Lung (tissue), 16 donors: ENCODE measurements around the gene FHL5. TPM values are rescaled to one million over a fixed set of nuclear protein-coding genes. Genes with fewer than 3 reads are reported as not detected.

ENCODE experiments used
- ATAC-seq: fragments of 200-7000 bp; cut with Tn5 transposase; one replicate; pipeline ENCODE4 v1.9.1; 2020; ENCODE audit warnings: moderate number of reproducible peaks; ENCODE audit not compliant: insufficient read depth, low FRiP score
- DNase-seq, 3 donors: peaks; one replicate each; pipeline ENCODE4 v3.0.0-alpha.2; 2013 to 2017
- H3K27ac ChIP-seq, 2 donors: one replicate each; pipeline ENCODE4 v1.5.1; 2013; ENCODE audit warnings: mild to moderate bottlenecking in 2 of 2, moderate library complexity in 2 of 2, control low read depth in 1 of 2, inconsistent platforms in 1 of 2, low read depth in 1 of 2, low read length in 1 of 2
- H3K27me3 ChIP-seq, 3 donors: one replicate each; pipeline ENCODE4 v1.5.1; 2013; ENCODE audit warnings: low read length in 2 of 3; ENCODE audit not compliant: control insufficient read depth in 3 of 3, insufficient read depth in 3 of 3
- H3K36me3 ChIP-seq, 4 donors: one replicate each; pipeline ENCODE4 v1.5.1; 2013; ENCODE audit warnings: low read length in 4 of 4, mild to moderate bottlenecking in 1 of 4, moderate library complexity in 1 of 4; ENCODE audit not compliant: control insufficient read depth in 4 of 4, insufficient read depth in 4 of 4
- H3K4me1 ChIP-seq, 5 donors: one replicate each; pipeline ENCODE4 v1.5.1; 2013; ENCODE audit warnings: low read length in 5 of 5, mild to moderate bottlenecking in 2 of 5, moderate library complexity in 1 of 5; ENCODE audit not compliant: control insufficient read depth in 5 of 5, insufficient read depth in 5 of 5
- H3K4me3 ChIP-seq: one replicate; pipeline ENCODE4 v1.5.1; 2013; ENCODE audit warnings: mild to moderate bottlenecking, control low read depth, moderate library complexity
- H3K9ac ChIP-seq, 2 donors: one replicate each; pipeline ENCODE4 v1.5.1; 2013; ENCODE audit warnings: low read length in 2 of 2, control low read depth in 1 of 2; ENCODE audit not compliant: insufficient read depth in 1 of 2
- H3K9me3 ChIP-seq, 4 donors: one replicate each; pipeline ENCODE4 v1.5.1; 2013; ENCODE audit warnings: low read length in 3 of 4, mild to moderate bottlenecking in 1 of 4, moderate library complexity in 1 of 4; ENCODE audit not compliant: control insufficient read depth in 4 of 4, insufficient read depth in 3 of 4
- WGBS, 2 donors: extraction: QIAGEN DNeasy Blood & Tissue Kit; methylation state at CpG; one replicate each; pipeline ENCODE4 v1.1.7; 2013; 5-methylcytosine and 5-hydroxymethylcytosine counted together
- long read RNA-seq, 5 donors: transcript quantifications; one replicate each; lab custom pipeline, GENCODE V29; 2026
- polyA plus RNA-seq, 2 donors: library from polyadenylated mRNA; stranded (reverse); fragments of 200-250 nt; gene quantifications; one replicate each; pipeline ENCODE4 v1.2.1, GENCODE V29; 2013
- total RNA-seq, 2 donors: library from RNA; depleted of rRNA in 1 of 2; stranded (reverse); fragments of >200 nt in 1 of 2; gene quantifications; one replicate each; pipeline ENCODE4 v1.2.1, GENCODE V29; 2014 to 2021
- TF ChIP-seq, protein P1 (sequence below): IDR thresholded peaks from 2 replicates; pipeline ENCODE4 v1.5.1; 2012; ENCODE audit warnings: mild to moderate bottlenecking; ENCODE audit errors: control extremely low read depth, extremely low read depth
- donor health status: control.
- donor health status: control.
- donor health status: Bipolar disorder and iron deficiency.
- donor health status: healthy.
- donor health status: DM: yes; HTN: yes; CAD: no.

FHL5 gene, protein sequence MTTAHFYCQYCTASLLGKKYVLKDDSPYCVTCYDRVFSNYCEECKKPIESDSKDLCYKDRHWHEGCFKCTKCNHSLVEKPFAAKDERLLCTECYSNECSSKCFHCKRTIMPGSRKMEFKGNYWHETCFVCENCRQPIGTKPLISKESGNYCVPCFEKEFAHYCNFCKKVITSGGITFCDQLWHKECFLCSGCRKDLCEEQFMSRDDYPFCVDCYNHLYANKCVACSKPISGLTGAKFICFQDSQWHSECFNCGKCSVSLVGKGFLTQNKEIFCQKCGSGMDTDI
- total RNA-seq (10 to 100 TPM; 10.5 to 15.0 TPM), polyA plus RNA-seq (1 to 10 TPM; 5.4 to 6.3 TPM)
- long read RNA-seq, donor 1, result 0 reads
- long read RNA-seq, donor 2, result 0 reads
- long read RNA-seq, donor 3, result 0 reads
- long read RNA-seq, donor 4, result 0 reads
- long read RNA-seq, donor 5, result 0 reads

DNA sequence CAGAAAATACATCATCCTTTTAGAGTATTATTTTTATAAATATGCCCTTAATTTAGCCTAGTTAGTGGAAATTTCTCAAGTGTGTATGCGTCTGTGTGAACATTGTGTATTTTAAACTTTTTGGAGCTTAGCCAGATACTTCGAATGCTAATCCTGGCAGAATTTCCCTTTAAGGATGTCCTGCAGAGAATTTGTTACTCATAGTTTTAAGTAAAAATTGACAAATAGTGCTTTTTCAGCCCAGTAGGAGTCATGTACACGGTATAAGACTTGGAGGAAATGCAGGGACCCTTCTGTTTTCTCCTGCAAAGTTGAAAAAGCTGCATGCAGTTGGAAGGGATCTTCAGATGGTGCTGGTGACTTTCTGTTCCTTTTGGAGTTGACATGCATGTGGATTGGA lies at the start of gene FHL5:
TSS of gene FHL5 (plus strand) at position 243 of the 400 bp plus-strand sequence. CDS start 40,486 bp downstream, outside the sequence.
- ATAC-seq, result no peak
- no peak within 1 kb of the TSS for H3K9ac ChIP-seq
- no peaks in the 10 kb centered on the region for H3K9me3 ChIP-seq
- TF ChIP-seq, protein P1, sequence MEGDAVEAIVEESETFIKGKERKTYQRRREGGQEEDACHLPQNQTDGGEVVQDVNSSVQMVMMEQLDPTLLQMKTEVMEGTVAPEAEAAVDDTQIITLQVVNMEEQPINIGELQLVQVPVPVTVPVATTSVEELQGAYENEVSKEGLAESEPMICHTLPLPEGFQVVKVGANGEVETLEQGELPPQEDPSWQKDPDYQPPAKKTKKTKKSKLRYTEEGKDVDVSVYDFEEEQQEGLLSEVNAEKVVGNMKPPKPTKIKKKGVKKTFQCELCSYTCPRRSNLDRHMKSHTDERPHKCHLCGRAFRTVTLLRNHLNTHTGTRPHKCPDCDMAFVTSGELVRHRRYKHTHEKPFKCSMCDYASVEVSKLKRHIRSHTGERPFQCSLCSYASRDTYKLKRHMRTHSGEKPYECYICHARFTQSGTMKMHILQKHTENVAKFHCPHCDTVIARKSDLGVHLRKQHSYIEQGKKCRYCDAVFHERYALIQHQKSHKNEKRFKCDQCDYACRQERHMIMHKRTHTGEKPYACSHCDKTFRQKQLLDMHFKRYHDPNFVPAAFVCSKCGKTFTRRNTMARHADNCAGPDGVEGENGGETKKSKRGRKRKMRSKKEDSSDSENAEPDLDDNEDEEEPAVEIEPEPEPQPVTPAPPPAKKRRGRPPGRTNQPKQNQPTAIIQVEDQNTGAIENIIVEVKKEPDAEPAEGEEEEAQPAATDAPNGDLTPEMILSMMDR, result no peak
- no peaks in the 10 kb centered on the region for H3K27me3 ChIP-seq
- DNase-seq, result peak in 2 of 3 donors; percentile 4 to 19
- H3K4me1 ChIP-seq, result no peaks in the 10 kb centered on the region
- no peak within 1 kb of the TSS for H3K27ac ChIP-seq
- WGBS, 2 donors, result 17 to 39% methylated on average over 3 of the region's 3 CpGs
- H3K36me3 ChIP-seq, result no peaks in the 10 kb centered on the region
- no peak within 1 kb of the TSS for H3K4me3 ChIP-seq

DNA sequence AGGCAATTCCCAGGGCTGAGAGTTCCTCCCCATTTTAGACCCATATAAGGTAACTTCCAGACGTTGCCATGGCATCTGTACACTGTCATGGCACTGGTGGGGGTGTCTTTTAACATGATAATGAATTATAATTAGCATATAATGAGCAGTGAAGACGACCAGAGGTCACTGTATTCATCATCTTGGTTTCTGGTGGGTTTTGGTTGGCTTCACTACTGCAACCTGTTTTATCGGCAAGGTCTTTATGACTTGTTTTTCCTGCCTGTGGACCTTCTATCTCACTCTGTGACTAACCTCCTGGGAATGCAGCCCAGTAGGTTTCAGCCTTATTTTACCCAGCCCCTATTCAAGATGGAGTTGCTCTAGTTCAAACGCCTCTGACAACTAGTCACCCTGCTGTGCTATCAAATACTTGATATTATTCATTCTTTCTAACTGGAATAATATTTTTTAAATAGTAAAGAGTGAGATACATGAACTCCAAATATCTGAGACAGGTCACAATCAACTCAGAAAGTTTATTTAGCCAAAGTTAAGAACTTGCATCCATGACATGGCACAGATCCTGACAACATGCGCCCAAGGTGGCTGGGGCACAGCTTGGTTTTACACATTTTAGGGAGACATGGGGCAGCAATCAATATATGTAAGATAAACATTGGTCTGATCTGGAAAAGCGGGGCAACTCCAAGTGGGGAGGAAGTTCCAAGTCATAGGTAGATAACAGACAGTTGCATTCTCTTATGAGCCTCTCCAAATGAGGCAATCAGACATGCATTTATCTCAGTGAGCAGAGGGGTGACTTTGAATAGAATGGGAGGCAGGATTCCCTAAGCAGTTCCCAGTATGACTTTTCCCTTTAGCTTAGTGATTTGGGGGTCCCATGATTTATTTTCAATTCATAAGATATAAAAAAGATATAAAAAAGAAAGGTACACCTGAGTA lies 42.5 kb upstream of the FHL5 start:
- no peak overlapping the region for H3K4me3 ChIP-seq
- H3K4me1 ChIP-seq, result peaks cover 0 to 19% (median 0%) of the 10 kb centered on the region in 5 donors
- peak overlapping the region; percentile 52 to 95 for H3K9ac ChIP-seq
- H3K27ac ChIP-seq, result no peak overlapping the region
- peaks cover 0 to 7% (median under 1%) of the 10 kb centered on the region in 4 donors for H3K36me3 ChIP-seq
- 70 to 72% methylated on average over 6 of the region's 6 CpGs for WGBS, 2 donors
- TF ChIP-seq, protein P1, result no peak
- peak in 1 of 3 donors; percentile 19 for DNase-seq
- no peaks in the 10 kb centered on the region for H3K9me3 ChIP-seq
- H3K27me3 ChIP-seq, result no peaks in the 10 kb centered on the region
- no peak for ATAC-seq

DNA sequence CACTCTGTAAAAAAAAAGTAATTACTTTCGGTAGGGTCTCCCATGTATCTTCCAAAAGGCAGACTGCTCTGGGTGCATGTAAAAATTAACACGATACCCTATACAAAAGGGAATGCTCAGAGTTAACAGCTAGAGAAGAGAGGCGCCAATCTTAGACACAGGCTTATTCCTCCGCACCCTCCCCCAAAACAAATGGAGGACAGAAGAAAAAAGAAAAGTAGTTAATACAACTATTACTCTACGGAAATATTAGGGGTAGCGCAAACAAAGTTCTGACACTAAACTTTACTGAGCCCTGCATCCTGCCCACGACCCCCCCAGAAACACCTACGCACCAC lies 41.7 kb upstream of the FHL5 start:
- Histone ChIP-seq H3K4me1 (peaks cover 0 to 19% (median 0%) of the 10 kb centered on the region in 5 donors), H3K36me3 (peaks cover 3 to 13% (median 5%) of the 10 kb centered on the region in 4 donors), H3K9me3 (no peaks in the 10 kb centered on the region), H3K9ac (peak overlapping the region; percentile 52 to 95), H3K27me3 (no peaks in the 10 kb centered on the region), H3K4me3 (peak overlapping the region; percentile 88), H3K27ac (peak overlapping the region; percentile 92 to 97)
- DNase-seq, result no peak
- peak; percentile 4 for ATAC-seq
- 0 to 1% methylated on average over 8 of the region's 8 CpGs for WGBS, 2 donors
- TF ChIP-seq, protein P1, result no peak
